ENCODE data around the gene SLAMF6.
A peak's percentile ranks its signal among the peaks of the same experiment; 100 is the strongest.

SLAMF6 gene

DNA sequence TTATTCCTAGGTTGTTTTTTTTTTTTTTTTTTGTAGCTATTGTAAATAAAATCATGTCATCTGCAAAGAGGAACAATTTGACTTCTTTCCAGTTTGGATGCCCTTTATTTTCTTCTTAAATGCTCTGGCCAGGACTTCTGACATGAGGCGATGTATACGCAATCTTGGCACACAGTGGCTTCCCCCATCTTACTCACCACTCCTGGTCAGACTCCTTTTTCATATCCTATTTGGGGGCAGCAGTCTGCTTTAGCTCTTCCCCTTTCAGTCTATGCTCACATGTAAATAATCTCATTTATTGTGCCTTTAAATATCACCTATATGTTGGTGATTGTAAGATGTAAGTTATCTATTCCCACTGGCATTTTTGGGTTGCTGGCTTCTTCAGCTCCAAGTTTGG lies 56.1 kb downstream of the SLAMF6 start:
- DNase-seq (no peak), ATAC-seq (no peak)

DNA sequence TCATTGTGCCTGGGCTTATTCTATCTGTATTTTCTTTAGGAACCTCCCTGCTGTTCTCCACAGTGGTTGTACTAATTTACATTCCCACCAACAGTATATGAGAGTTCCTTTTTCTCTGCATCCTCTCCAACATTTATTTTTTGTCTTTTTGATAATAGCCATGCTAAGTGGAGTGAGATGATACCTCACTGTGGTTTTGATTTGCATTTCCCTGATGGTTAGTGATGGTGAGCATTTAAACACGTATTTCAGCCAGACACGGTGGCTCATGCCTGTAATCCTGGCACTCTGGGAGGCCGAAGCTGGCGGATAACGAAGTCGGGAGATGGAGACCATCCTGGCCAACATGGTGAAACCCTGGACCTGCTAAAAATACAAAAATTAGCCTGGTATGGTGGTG lies 57.9 kb downstream of the SLAMF6 start:
- no peak for DNase-seq
- no peak for ATAC-seq

DNA sequence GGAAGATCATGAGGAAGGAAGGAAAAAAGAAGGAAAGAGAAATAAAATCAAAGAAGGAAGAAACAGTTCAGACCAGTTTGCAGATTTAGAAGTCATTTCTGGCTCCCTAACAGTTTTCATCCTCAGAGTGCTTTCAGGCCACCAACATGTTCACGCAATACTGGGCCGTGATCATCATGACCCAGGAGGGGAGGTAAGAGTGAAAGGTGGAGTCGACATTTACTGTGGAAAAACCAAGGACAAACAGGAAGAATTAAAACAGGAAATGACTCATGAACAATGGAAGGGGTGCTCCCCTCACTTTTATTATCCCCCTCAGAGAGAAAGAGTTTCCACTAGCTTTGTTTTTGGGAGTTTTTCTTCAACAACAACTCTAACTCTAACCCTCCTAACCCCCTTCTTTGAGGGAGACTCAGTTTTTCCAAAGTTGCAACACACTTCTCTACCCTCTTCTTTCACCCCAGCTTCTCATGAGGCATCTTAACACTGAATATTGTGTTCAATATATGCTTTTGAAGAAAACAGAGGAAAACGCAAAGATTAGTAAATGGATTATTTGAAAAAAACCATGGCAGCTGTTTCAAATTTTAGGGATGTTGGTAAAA lies 62.3 kb downstream of the SLAMF6 start:
- DNase-seq (peak; percentile 66), ATAC-seq (peak; percentile 76)

DNA sequence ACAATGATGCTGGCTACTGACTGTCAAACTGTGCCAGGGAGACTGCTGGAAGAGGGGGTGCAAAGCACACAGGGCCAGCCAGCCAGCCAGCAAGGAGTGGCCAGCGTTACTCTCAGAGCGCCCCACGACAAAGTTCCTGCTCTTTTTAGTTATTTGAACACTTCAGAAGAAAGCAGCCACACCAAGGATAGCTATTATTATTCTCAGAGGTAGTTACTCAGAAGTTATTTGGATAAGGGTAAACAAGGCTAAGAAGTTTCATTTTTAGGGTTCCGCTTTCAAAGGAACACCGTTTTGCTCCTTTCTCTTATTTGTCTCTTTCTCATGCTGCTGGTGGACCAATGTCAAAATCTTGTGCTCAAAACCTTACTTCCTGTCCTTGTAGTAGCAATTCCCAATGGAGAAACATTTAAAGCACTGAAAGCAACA lies 62.8 kb downstream of the SLAMF6 start:
- ATAC-seq, result peak; percentile 57

DNA sequence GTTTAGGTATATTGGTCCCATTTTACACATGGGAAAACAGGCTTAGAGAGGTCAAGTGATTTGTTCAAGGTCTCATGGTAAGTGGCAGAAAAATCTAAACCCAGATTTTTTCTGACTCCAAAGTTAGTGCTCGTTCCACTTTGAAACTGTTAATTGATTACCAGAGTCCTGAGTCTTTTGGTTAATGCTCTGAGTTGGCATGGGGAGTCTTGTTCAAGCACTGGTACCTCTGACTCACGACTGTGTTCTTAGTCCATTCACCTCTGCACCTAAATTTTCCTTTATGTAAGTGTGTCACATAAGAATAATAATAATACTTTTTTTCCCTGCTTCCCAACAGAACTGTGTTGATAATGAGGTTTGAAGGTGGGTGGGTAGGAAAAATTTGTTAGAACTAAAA lies 63.4 kb downstream of the SLAMF6 start:
- peak; percentile 70 for ATAC-seq
- DNase-seq, result no peak

More for the DNA sequence above, 62.8 kb downstream of the SLAMF6 start:
- no peak for DNase-seq

DNA sequence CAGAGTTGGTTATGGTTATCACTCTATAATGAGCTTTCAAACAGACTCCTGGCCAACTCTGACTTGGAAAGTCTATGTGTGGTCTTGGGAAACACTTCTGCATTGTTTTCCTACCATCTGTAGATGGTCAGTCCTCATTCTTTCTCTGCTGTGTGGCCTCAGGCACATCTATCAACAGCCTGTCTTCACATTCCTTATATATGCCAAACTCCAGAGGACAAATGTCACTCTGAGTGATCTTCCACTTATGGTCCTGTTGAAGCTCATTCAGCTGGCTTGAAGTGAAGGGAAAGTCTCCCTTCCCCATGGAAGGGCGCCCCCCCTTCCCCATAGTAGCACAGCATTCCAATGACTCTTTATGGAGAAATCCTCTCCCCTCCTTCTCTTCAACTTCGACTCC lies 64.0 kb downstream of the SLAMF6 start:
- DNase-seq (no peak), ATAC-seq (no peak)

DNA sequence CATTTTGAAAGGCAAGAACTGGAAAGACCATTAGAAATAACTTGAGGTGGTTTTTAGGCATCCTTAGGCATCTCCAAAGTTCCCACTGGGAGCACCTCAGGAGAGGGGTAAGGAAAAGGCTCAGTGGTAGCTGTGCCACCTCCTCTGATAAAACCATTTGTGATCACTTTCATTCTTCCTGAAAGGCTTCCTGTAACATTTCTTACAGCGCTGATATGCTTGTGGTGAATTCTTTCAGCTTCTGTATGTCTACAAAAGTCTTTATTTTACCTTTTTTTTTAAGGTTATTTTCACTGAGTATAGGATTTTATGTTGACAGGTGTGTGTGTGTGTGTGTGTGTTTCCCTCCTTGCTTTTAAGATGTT lies 67.9 kb downstream of the SLAMF6 start:
- DNase-seq (no peak), ATAC-seq (no peak)

DNA sequence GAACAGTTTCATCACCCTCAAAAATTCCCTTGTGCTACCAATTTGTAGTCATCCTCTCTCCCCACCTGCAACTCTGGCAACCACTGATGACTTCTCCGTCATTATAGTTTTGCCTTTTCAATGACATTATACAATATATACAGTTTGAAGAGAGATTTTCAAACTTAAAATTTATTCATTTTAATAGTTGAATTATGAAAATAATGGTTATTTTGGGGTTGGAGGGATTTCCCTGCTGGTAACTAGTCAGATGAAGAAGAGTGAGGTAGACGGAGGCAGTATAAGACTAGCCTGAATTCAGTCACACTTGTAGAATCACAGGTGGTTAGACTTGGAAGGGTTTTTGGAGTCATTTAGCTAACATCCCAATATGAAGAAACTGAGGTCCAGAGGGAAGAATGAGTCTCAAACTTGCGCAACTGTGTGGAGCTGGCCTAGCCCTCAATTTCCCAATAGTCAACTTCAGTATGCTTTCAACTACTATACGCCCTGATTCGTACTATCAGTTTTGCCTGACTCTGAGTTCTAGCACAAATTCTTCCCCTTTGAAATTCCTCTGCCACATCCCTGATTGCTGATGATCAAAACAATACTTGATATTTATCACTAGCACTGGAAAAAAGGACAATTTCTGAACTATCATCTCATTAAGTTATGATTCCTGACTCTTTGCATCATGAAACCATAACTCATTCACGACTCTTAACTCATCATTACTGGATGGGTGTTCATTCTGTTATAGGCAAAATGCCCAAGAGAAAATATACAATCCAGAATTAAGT lies 68.5 kb downstream of the SLAMF6 start:
- DNase-seq (no peak), ATAC-seq (peak; percentile 81)

DNA sequence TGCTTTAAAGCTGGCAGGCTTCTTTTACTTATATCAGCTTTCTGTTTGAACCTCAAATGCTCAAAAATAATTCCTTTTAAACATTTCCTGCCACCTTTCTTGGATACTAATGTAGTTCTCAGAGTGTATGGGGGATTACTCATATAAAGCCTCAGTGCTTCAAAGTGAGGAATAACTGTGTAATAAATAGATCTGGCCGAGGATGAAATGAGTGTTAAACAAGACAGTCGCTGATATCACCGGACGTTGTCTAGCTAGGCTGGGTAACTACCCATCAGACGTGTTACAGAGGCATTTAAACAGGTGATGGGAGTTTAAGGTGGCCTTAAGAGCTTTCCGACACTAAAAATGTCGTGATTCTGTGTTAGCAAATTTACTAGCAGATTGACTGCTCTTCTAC lies 69.6 kb downstream of the SLAMF6 start:
- ATAC-seq (peak; percentile 41), DNase-seq (no peak)

DNA sequence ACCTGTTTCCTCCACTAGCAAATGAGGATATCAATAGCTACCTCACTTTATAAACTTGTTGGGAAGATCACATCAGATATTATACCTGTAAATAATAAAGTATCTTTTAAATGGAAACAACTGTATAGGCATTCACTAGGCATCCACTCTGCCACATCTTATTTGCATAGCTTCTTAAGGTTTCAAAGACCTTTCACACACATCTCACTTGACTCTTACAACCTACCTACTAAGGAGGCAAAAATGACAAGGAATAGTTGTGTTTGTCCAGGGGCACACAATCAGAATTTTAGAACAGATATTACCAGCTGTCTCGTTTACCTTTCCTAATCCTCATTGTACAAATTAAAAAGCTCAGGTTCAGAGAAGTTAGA lies 71.2 kb downstream of the SLAMF6 start:
- DNase-seq (no peak), ATAC-seq (no peak)

DNA sequence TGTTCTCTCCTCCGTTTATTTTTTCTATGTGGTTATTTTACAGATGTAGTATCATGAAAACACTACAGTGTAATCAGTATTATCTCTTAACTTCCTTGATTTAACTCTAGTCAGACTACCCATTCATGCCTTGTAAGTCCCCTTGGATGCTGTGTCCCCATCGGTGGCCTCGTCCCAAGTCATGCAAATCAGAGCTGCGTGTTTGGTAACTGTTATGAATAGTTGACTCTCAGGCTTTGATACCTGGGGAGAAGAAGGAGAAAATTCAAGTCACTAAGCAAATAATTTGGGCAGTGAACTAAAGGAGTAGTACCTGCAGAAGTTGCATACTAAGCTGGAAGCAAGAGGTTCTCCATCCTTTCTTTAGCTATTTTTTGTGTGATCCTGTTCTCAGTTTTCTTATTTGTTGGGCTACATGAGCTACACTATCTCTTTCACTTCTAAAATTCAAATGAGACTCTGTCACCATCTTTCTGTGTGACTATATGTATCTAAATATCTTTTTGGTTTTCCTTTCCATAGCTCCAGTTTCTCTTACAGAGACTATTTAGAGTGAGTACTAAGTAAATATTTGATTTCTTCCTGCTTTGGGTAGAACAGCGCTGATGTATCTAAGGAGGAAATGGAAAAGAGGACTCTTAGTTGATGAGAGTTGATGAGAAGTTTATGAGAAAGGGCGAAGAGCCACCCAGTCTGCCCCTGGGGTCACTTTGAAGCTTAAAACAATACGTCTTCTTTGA lies 71.8 kb downstream of the SLAMF6 start:
- peak; percentile 24 for ATAC-seq
- no peak for DNase-seq

DNA sequence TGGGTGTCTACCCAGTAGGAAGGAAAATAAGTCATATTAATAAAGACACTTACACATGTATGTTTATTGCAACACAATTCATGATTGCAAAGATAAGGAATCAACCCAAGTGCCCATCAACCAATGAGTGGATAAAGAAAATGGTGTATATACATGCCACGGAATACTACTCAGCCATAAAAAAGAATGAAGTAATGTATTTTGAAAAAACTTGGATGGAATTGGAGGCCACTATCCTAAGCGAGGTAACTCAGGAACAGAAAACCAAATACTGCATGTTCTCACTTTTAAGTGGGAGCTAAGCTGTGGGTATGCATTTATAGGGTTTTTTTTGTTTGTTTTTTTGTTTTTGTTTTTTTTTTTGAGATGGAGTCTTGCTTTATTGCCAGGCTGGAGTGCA lies 73.6 kb downstream of the SLAMF6 start:
- DNase-seq (no peak), ATAC-seq (no peak)

DNA sequence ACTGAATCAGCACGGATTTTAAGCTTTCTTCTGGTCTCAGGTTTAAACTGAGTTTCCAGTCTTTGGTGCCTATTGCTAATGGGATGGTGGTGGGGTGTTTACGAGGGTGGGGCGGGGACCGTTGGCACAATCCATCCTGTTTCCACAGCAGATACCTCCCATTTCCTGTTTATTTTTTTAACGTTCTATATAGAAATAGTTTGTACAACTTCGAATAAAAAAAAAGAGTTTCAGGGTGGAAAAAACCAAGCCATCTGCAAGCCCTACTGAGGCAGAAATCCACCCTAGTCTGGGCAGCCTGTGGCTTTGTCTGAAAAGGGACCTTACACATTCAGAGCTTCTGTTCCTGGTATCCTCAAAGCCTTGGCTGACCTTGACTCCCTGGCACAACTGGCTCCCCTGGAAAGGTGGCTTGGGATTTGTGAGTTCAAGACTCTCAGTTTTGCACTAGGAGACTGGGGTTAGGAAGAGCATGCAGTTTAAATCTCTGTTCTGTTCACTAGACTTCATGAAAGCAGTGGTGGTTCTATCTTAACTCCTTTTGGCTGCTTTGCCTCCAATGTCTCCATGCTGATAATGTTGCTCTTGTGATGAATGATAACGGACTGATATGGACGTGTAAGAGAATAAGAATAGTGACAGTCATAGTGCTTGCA lies 76.0 kb downstream of the SLAMF6 start:
- DNase-seq (no peak), ATAC-seq (no peak)

DNA sequence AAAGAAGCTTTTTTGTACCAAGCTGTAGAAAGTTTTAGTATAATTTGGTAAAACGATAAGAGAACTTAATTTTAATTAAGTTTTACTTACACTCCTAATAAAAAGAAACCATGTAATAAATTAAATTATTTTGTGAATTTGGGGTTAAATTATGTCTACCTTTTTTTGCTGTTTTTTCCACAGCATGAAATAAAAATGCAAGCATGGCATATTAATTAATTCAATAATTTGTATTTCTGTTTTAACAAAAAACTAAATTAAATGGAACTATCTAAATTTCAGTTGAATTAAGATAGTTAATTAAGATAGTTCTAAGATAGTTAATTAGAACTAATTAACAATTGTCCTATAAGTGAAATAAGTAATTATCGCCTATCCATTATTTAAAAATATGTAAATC lies 83.3 kb downstream of the SLAMF6 start:
- DNase-seq, result no peak

DNA sequence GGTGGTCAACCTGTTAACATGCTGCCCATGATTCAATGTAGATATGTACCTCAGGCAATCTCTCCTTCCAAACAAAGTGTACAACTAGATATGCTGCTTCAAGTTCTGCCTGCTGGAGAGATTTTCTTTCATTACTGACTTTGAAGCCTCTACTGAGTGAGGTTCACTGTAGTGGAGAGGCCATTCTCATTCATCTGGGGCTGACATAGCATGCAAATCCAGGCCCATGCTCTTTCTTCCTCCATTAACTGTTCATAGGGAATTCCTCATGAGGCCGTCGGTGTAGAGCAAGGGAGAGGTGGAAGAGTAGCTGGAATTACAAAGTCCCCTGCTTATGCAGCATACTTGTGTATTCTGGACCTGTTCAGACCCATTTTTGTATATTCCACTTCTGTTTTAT lies 84.1 kb downstream of the SLAMF6 start:
- ATAC-seq (no peak), DNase-seq (no peak)

More for the DNA sequence above, 83.3 kb downstream of the SLAMF6 start:
- no peak for ATAC-seq

DNA sequence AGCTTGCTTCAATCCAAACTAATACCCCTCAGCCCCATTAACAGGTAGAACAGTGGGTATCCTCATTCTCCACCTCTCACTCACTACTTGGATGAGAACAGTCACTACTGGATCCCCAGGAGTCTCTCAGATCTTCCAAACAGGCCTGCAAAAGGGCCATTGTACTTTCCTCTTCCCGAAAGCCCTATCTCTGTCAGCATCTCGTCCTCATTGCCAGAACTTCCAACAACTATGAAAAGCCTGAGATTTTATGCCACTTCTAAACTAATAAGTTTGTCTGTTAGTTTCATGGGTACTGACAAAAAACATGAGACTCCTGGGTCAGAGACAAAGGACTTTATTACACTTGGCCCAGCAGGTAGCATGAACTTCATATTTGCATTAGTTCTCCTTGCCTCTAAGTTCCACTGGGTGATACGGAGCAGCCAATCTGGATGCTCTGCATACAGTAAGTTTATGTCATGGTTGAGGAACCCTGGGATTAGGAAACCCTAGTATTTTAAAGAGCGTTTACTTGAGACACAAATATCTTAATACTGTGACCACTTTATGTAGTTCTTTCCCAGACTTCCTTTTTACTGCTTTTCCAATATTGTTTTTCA lies 84.6 kb downstream of the SLAMF6 start:
- DNase-seq, result no peak
- no peak for ATAC-seq

DNA sequence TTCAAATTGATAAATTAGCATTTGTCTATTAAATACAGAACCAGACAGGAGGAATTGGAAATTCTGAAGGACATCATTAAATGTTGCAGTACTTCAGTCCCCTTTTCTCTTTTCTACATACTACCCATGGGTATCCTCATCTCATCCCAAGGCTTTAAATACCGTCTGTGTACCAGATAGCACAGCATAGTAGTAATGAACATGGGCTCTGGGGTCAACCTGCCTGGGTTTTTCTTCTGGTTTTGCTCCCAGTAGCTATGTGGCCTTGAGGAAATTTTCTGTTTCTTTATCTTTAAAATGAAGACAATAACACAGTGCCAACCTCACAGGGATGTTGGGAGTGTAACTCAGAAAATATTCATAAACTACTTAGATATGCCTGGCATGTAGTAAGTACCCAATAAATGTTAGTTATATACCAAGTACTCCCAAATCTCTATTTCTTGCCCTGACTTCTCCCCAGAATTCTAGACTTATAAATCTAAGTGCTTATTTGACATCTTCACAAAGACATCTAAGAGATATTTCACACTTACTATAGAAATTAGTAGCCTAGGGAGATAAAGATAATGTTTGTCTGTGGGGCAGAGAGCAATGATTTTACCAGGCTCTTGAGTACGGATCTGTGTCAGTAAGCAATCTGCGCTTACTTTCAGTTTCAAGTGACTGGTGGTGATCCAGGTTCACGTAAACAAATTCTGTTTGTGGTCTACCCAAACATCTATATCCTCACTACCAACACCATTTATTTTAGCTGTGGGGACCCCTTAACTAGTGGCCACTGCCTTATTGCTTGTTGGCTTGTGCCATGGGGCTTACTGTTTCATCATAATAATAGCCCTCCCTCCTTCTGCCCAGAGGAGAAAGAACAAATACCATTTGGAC lies 85.4 kb downstream of the SLAMF6 start:
- ATAC-seq (peak; percentile 83), DNase-seq (no peak)

DNA sequence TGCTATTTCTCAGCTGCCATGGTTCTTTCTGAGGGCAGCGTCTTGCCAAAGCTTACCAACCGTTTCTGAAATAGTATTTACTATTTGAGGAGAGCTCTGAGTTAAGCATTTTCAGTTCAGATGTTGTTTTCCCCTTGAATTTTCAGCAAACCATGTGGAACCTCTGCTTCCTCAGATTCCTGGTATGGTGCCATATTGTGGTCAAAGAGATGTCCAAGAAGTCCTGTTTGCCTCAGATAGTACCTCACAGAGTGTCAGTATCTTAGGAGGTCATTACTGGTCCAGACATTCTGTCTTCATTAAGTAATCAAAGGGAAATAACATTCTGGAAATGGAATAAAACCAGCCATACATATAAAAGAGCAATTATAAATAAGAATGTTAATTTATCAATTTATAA lies 86.1 kb downstream of the SLAMF6 start:
- ATAC-seq, result no peak
- no peak for DNase-seq

Measured in stimulated activated naive CD8-positive, alpha-beta T cell treated with anti-CD3 and anti-CD28 coated beads, Interleukin-15, Interleukin-2, amounts not matched to agents 100 U/mL and 50 U/mL, for 24 hours (primary cell).